Stimulated activated naive CD8-positive, alpha-beta T cell treated with anti-CD3 and anti-CD28 coated beads, Interleukin-15, Interleukin-2, amounts not matched to agents 100 ng/mL and 50 ng/mL, for 24 hours (primary cell): ENCODE data around the gene NOX5.

ENCODE experiments used
- H3K27ac Mint-ChIP-seq: one replicate; pipeline ENCODE4 v1.8.0; 2021; ENCODE audit warnings: mild to moderate bottlenecking, mixed read lengths
- H3K27me3 Mint-ChIP-seq: one replicate; pipeline ENCODE4 v1.8.0; 2021; ENCODE audit warnings: mixed read lengths
- H3K36me3 Mint-ChIP-seq: one replicate; pipeline ENCODE4 v1.8.0; 2021; ENCODE audit warnings: low read depth, mixed read lengths
- H3K4me1 Mint-ChIP-seq: one replicate; pipeline ENCODE4 v1.8.0; 2021; ENCODE audit warnings: low read depth, mixed read lengths
- H3K4me3 Mint-ChIP-seq: one replicate; pipeline ENCODE4 v1.8.0; 2021; ENCODE audit warnings: mild to moderate bottlenecking, mixed read lengths
- H3K9me3 Mint-ChIP-seq: one replicate; pipeline ENCODE4 v1.8.0; 2021; ENCODE audit warnings: mixed read lengths

NOX5 gene

GRCh38 chr15:69085325-69086081 is 71.0 kb downstream of the NOX5 start:
- peaks cover 31% of the 10 kb centered on the region for H3K27me3 Mint-ChIP-seq

GRCh38 chr15:69086427-69087204 is 72.1 kb downstream of the NOX5 start:
- Mint-ChIP-seq H3K4me3 (no peak overlapping the region), H3K27me3 (peaks cover 27% of the 10 kb centered on the region), H3K27ac (no peak overlapping the region), H3K4me1 (no peaks in the 10 kb centered on the region), H3K36me3 (no peaks in the 10 kb centered on the region), H3K9me3 (no peaks in the 10 kb centered on the region)

More at GRCh38 chr15:69085325-69086081, 71.0 kb downstream of the NOX5 start:
- H3K9me3 Mint-ChIP-seq = no peaks in the 10 kb centered on the region
- H3K36me3 Mint-ChIP-seq = no peaks in the 10 kb centered on the region
- no peak overlapping the region for H3K27ac Mint-ChIP-seq
- no peaks in the 10 kb centered on the region for H3K4me1 Mint-ChIP-seq
- H3K4me3 Mint-ChIP-seq = no peak overlapping the region

GRCh38 chr15:69087366-69087976 is 73.0 kb downstream of the NOX5 start:
- Mint-ChIP-seq H3K4me3 (no peak overlapping the region), H3K9me3 (no peaks in the 10 kb centered on the region), H3K27ac (no peak overlapping the region), H3K4me1 (no peaks in the 10 kb centered on the region), H3K36me3 (no peaks in the 10 kb centered on the region), H3K27me3 (peaks cover 23% of the 10 kb centered on the region)

GRCh38 chr15:69088300-69088965 is 73.9 kb downstream of the NOX5 start:
- no peak overlapping the region for H3K4me3 Mint-ChIP-seq
- peaks cover 23% of the 10 kb centered on the region for H3K27me3 Mint-ChIP-seq
- H3K27ac Mint-ChIP-seq = no peak overlapping the region
- no peaks in the 10 kb centered on the region for H3K9me3 Mint-ChIP-seq
- H3K36me3 Mint-ChIP-seq = no peaks in the 10 kb centered on the region
- no peaks in the 10 kb centered on the region for H3K4me1 Mint-ChIP-seq

- no peak overlapping the region for H3K27ac Mint-ChIP-seq
- no peak overlapping the region for H3K4me3 Mint-ChIP-seq
- H3K4me1 Mint-ChIP-seq = no peaks in the 10 kb centered on the region
- H3K9me3 Mint-ChIP-seq = no peaks in the 10 kb centered on the region
- H3K36me3 Mint-ChIP-seq = no peaks in the 10 kb centered on the region
- H3K27me3 Mint-ChIP-seq = peaks cover 23% of the 10 kb centered on the region
Observed at GRCh38 chr15:69089258-69089657, 74.8 kb downstream of the NOX5 start.

GRCh38 chr15:69090197-69090948 is 75.9 kb downstream of the NOX5 start:
- H3K27me3 Mint-ChIP-seq = peaks cover 23% of the 10 kb centered on the region
- H3K36me3 Mint-ChIP-seq = no peaks in the 10 kb centered on the region
- no peaks in the 10 kb centered on the region for H3K4me1 Mint-ChIP-seq
- no peak overlapping the region for H3K27ac Mint-ChIP-seq
- H3K4me3 Mint-ChIP-seq = no peak overlapping the region
- H3K9me3 Mint-ChIP-seq = no peaks in the 10 kb centered on the region

GRCh38 chr15:69091654-69092053 is 77.2 kb downstream of the NOX5 start:
- Mint-ChIP-seq H3K9me3 (no peaks in the 10 kb centered on the region), H3K27ac (no peak overlapping the region)

GRCh38 chr15:69092159-69092558 is 77.7 kb downstream of the NOX5 start:
- H3K9me3 Mint-ChIP-seq = no peaks in the 10 kb centered on the region
- H3K36me3 Mint-ChIP-seq = no peaks in the 10 kb centered on the region
- no peak overlapping the region for H3K27ac Mint-ChIP-seq
- H3K4me1 Mint-ChIP-seq = no peaks in the 10 kb centered on the region
- no peak overlapping the region for H3K4me3 Mint-ChIP-seq
- H3K27me3 Mint-ChIP-seq = peaks cover 16% of the 10 kb centered on the region

More at GRCh38 chr15:69091654-69092053, 77.2 kb downstream of the NOX5 start:
- no peaks in the 10 kb centered on the region for H3K36me3 Mint-ChIP-seq
- no peaks in the 10 kb centered on the region for H3K4me1 Mint-ChIP-seq
- peaks cover 19% of the 10 kb centered on the region for H3K27me3 Mint-ChIP-seq
- H3K4me3 Mint-ChIP-seq = no peak overlapping the region

- Mint-ChIP-seq H3K9me3 (no peaks in the 10 kb centered on the region), H3K4me1 (no peaks in the 10 kb centered on the region), H3K36me3 (no peaks in the 10 kb centered on the region), H3K27ac (no peak overlapping the region), H3K27me3 (peaks cover 7% of the 10 kb centered on the region), H3K4me3 (no peak overlapping the region)
Observed at GRCh38 chr15:69093127-69093526, 78.6 kb downstream of the NOX5 start.

GRCh38 chr15:69093614-69094013 is 79.1 kb downstream of the NOX5 start:
- H3K4me1 Mint-ChIP-seq = no peaks in the 10 kb centered on the region
- H3K27me3 Mint-ChIP-seq = peaks cover 5% of the 10 kb centered on the region
- no peaks in the 10 kb centered on the region for H3K36me3 Mint-ChIP-seq
- no peaks in the 10 kb centered on the region for H3K9me3 Mint-ChIP-seq
- no peak overlapping the region for H3K27ac Mint-ChIP-seq
- no peak overlapping the region for H3K4me3 Mint-ChIP-seq

- Mint-ChIP-seq H3K9me3 (no peaks in the 10 kb centered on the region), H3K27me3 (peaks cover 4% of the 10 kb centered on the region), H3K36me3 (no peaks in the 10 kb centered on the region), H3K4me3 (no peak overlapping the region), H3K27ac (no peak overlapping the region), H3K4me1 (no peaks in the 10 kb centered on the region)
Observed at GRCh38 chr15:69094124-69094921, 79.8 kb downstream of the NOX5 start.

GRCh38 chr15:69095274-69095673 is 80.8 kb downstream of the NOX5 start:
- no peaks in the 10 kb centered on the region for H3K4me1 Mint-ChIP-seq
- no peak overlapping the region for H3K27ac Mint-ChIP-seq
- no peaks in the 10 kb centered on the region for H3K9me3 Mint-ChIP-seq
- H3K4me3 Mint-ChIP-seq = no peak overlapping the region
- no peaks in the 10 kb centered on the region for H3K27me3 Mint-ChIP-seq
- H3K36me3 Mint-ChIP-seq = no peaks in the 10 kb centered on the region

GRCh38 chr15:69096196-69096595 is 81.7 kb downstream of the NOX5 start:
- no peaks in the 10 kb centered on the region for H3K27me3 Mint-ChIP-seq
- no peaks in the 10 kb centered on the region for H3K9me3 Mint-ChIP-seq
- H3K4me3 Mint-ChIP-seq = no peak overlapping the region

GRCh38 chr15:69096626-69097025 is 82.1 kb downstream of the NOX5 start:
- no peak overlapping the region for H3K4me3 Mint-ChIP-seq
- H3K27me3 Mint-ChIP-seq = no peaks in the 10 kb centered on the region
- no peaks in the 10 kb centered on the region for H3K9me3 Mint-ChIP-seq

More at GRCh38 chr15:69096196-69096595, 81.7 kb downstream of the NOX5 start:
- Mint-ChIP-seq H3K36me3 (no peaks in the 10 kb centered on the region), H3K4me1 (no peaks in the 10 kb centered on the region), H3K27ac (no peak overlapping the region)

More at GRCh38 chr15:69096626-69097025, 82.1 kb downstream of the NOX5 start:
- no peak overlapping the region for H3K27ac Mint-ChIP-seq
- no peaks in the 10 kb centered on the region for H3K4me1 Mint-ChIP-seq
- no peaks in the 10 kb centered on the region for H3K36me3 Mint-ChIP-seq
